ENCODE results near the gene FRY. TPM values are rescaled to one million over a fixed set of nuclear protein-coding genes. Genes with fewer than 3 reads are reported as not detected.

The FRY gene
- total RNA-seq, 1 donor from 2014 or later: 5.4 TPM

DNA sequence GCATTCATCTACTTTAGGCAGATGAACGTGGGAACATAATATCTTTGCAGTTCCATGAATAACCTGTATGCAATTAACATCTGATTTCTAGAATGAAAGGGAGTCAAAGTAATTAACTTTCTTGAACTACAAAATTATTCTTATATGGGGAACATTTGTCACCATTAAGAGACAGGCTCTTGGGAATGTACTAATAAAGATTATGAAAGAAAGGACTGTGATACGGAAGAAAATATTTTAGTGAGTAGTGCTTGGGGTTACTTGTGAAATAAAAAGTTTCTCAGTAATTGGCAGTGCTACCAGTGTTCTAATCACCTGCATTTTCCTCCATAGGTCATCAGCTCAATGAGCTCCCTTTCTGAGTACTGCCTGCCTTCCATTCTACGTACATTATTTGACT, 85.4 kb downstream of the FRY start:
- DNase-seq (ENCODE audit: low read depth, low spot score): no peak
- Mint-ChIP-seq H3K36me3 (ENCODE audit: low read depth) (peaks cover 11% of the 10 kb centered on the region), H3K4me3 (no peak overlapping the region), H3K27ac (ENCODE audit: unreplicated experiment) (no peak overlapping the region), H3K9me3 (peaks cover 12% of the 10 kb centered on the region), H3K27me3 (ENCODE audit: low read depth) (no peaks in the 10 kb centered on the region), H3K4me1 (no peaks in the 10 kb centered on the region)
- no peak for TF ChIP-seq CTCF (conservative IDR thresholded peaks at IDR 0.05)

- DNase-seq (ENCODE audit: low read depth, low spot score): no peak
- Mint-ChIP-seq H3K36me3 (ENCODE audit: low read depth) (peaks cover 15% of the 10 kb centered on the region), H3K27me3 (ENCODE audit: low read depth) (no peaks in the 10 kb centered on the region), H3K4me1 (no peaks in the 10 kb centered on the region), H3K27ac (ENCODE audit: unreplicated experiment) (no peak overlapping the region), H3K9me3 (peaks cover 16% of the 10 kb centered on the region), H3K4me3 (no peak overlapping the region)
- TF ChIP-seq CTCF (conservative IDR thresholded peaks at IDR 0.05): no peak
These were observed 86.1 kb downstream of the FRY start for GRCh38 chr13:32117701-32118100.

GRCh38 chr13:32121316-32121715, 89.7 kb downstream of the FRY start:
- Mint-ChIP-seq H3K27ac (ENCODE audit: unreplicated experiment) (no peak overlapping the region), H3K4me3 (no peak overlapping the region), H3K4me1 (no peaks in the 10 kb centered on the region), H3K27me3 (ENCODE audit: low read depth) (no peaks in the 10 kb centered on the region), H3K36me3 (ENCODE audit: low read depth) (peaks cover 22% of the 10 kb centered on the region), H3K9me3 (peaks cover 21% of the 10 kb centered on the region)
- no peak for TF ChIP-seq CTCF (conservative IDR thresholded peaks at IDR 0.05)
- DNase-seq (ENCODE audit: low read depth, low spot score): no peak

DNA sequence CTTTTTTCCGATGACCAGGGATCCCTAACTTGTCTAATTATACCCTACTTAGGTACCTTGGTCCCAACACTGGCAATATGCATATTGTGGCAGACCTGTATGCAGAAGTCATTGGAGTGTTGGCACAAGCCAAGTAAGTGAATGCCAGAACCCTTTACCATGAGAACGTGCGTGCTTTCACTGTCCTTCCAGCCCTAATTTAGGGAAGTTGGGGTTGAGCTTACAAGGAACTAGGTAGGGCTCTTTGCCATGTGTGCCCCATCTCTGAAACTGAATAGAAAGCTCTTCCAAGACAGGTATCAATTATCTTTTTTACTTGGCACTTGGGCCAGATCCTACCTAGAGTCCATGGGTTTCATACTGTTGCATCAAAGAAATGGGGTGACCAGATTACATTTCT, 93.2 kb downstream of the FRY start:
- no peaks in the 10 kb centered on the region for H3K27me3 Mint-ChIP-seq (ENCODE audit: low read depth)
- DNase-seq (ENCODE audit: low read depth, low spot score): no peak
- no peak overlapping the region for H3K27ac Mint-ChIP-seq (ENCODE audit: unreplicated experiment)
- no peaks in the 10 kb centered on the region for H3K4me1 Mint-ChIP-seq
- H3K36me3 Mint-ChIP-seq (ENCODE audit: low read depth): peaks cover 22% of the 10 kb centered on the region
- TF ChIP-seq CTCF (conservative IDR thresholded peaks at IDR 0.05): no peak
- peaks cover 21% of the 10 kb centered on the region for H3K9me3 Mint-ChIP-seq
- H3K4me3 Mint-ChIP-seq: no peak overlapping the region

DNA sequence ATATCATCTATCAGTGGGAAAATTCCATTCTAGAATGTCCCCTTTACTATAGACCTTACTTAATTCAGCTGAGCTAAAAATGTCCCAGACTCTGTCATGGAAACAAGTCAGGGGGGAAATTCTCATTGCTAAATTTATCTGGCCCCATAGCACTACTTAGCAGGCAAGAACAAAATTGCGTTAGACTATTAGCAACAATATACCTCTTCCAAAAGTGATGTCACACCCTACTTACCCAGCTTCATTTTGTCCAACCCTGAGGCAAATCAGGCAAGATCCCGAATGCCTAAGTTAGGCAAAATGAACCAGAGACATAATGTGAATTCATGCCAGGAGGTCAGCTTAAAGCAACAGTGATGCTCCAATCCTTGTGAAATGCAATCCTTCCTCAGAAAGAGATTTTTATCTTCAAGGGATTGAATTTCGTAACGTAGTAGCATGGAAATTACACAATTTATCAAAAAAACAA, 93.7 kb downstream of the FRY start:
- Mint-ChIP-seq H3K27ac (ENCODE audit: unreplicated experiment) (no peak overlapping the region), H3K9me3 (peaks cover 21% of the 10 kb centered on the region), H3K4me3 (no peak overlapping the region), H3K27me3 (ENCODE audit: low read depth) (no peaks in the 10 kb centered on the region), H3K36me3 (ENCODE audit: low read depth) (peaks cover 22% of the 10 kb centered on the region), H3K4me1 (no peaks in the 10 kb centered on the region)
- no peak for TF ChIP-seq CTCF (conservative IDR thresholded peaks at IDR 0.05)
- DNase-seq (ENCODE audit: low read depth, low spot score): no peak

- no peaks in the 10 kb centered on the region for H3K27me3 Mint-ChIP-seq (ENCODE audit: low read depth)
- H3K9me3 Mint-ChIP-seq: peaks cover 19% of the 10 kb centered on the region
- no peak overlapping the region for H3K4me3 Mint-ChIP-seq
- H3K27ac Mint-ChIP-seq (ENCODE audit: unreplicated experiment): no peak overlapping the region
- no peaks in the 10 kb centered on the region for H3K4me1 Mint-ChIP-seq
- DNase-seq (ENCODE audit: low read depth, low spot score): no peak
- no peak for TF ChIP-seq CTCF (conservative IDR thresholded peaks at IDR 0.05)
- peaks cover 22% of the 10 kb centered on the region for H3K36me3 Mint-ChIP-seq (ENCODE audit: low read depth)
These were observed 94.2 kb downstream of the FRY start for GRCh38 chr13:32125751-32126150.

Data from neural crest cell (in vitro differentiated cells).